Mammary epithelial cell (primary cell): Measurements from ENCODE around the gene FUOM.

Source experiments
- CTCF ChIP-seq, 2 donors: IDR thresholded peaks in 1 of 2; conservative IDR thresholded peaks in 1 of 2; 2 replicates each; pipeline ENCODE4 v1.5.1; 2011 to 2012; ENCODE audit warnings: inconsistent platforms in 2 of 2, low read length in 2 of 2, mild to moderate bottlenecking in 2 of 2, control low read depth in 1 of 2, low read depth in 1 of 2; ENCODE audit not compliant: insufficient read depth in 1 of 2; ENCODE audit errors: extremely low read depth in 1 of 2
- EZH2 ChIP-seq: IDR thresholded peaks from 2 replicates; pipeline ENCODE4 v1.6.1; 2012; ENCODE audit warnings: low read length, inconsistent platforms, borderline replicate concordance

GRCh38 chr10:133350950-133351329, 6.9 kb downstream of the FUOM start:
- TF ChIP-seq CTCF (conservative IDR thresholded peaks at IDR 0.05 in 1 of 2, IDR thresholded peaks at IDR 0.05 in 1 of 2; ENCODE audit: extremely low read depth in 1 of 2, insufficient read depth in 1 of 2, low read depth in 1 of 2, low read length in 2 of 2) (no peak), EZH2 (no peak)
